SJCRH30 (cell line): Measurements from ENCODE around the gene EPHA4. TPM values are rescaled to one million over a fixed set of nuclear protein-coding genes. Genes with fewer than 3 reads are reported as not detected.

Experiments used
- DNase-seq, 2 experiments: peaks; one replicate each; pipeline ENCODE4 v3.0.0-alpha.2; 2015 to 2020
- H3K27ac ChIP-seq: fragments of 250-450 bp; sonication (Bioruptor Pico); 2 replicates; pipeline ENCODE4 v1.5.1; 2020; ENCODE audit warnings: mild to moderate bottlenecking, moderate library complexity
- H3K27me3 ChIP-seq: fragments of 250-450 bp; sonication (Bioruptor Pico); 2 replicates; pipeline ENCODE4 v1.5.1; 2020; ENCODE audit warnings: mild to moderate bottlenecking, moderate library complexity
- H3K36me3 ChIP-seq: fragments of 250-450 bp; sonication (Bioruptor Pico); 2 replicates; pipeline ENCODE4 v1.5.1; 2020; ENCODE audit warnings: mild to moderate bottlenecking, moderate library complexity
- H3K4me1 ChIP-seq: fragments of 250-450 bp; sonication (Bioruptor Pico); 2 replicates; pipeline ENCODE4 v1.5.1; 2020; ENCODE audit warnings: mild to moderate bottlenecking, moderate library complexity
- H3K4me3 ChIP-seq: fragments of 250-450 bp; sonication (Bioruptor Pico); 2 replicates; pipeline ENCODE4 v1.5.1; 2020; ENCODE audit warnings: mild to moderate bottlenecking, moderate library complexity
- H3K9me3 ChIP-seq: fragments of 250-450 bp; sonication (Bioruptor Pico); replicated peaks from 2 replicates; pipeline ENCODE4 v1.5.1; 2020; ENCODE audit warnings: mild to moderate bottlenecking, moderate library complexity
- total RNA-seq: library from RNA; depleted of rRNA; stranded (reverse); fragments of >200 nt; shearing (Covaris generic); gene quantifications from 2 replicates; pipeline ENCODE4 v1.2.3, GENCODE V29; 2014

EPHA4 gene
- total RNA-seq, 1 experiment from 2014 or later: 4.2 TPM

DNA sequence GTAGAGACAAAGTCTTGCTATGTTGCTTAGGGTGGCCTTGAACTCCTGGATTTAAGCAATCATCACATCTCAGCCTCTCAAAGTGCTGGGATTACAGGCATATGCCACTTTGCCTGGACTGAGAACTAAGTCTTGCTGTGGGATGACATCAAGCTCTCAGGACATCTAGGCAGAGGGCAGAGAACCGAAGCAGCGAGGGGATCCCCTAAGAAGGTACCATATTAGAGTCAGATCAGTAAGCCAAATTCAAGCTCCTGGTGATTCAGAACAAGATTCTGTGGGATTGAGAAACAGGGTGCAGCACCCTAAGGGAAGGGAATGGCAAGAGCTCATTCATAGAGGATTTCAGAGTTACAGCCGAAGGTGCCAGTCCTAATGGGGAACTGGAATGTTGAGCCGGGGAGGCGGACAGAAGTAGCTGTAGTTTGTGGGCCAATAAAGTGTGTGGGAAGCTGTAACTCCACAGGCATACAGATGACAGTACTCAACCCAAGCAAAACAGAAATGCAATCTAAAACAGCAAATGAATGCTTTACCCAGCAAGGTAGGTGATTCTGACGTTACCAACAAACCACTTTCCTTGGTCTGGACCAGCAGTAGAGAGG, 30.9 kb downstream of the EPHA4 start:
- Histone ChIP-seq H3K9me3 (no peaks in the 10 kb centered on the region), H3K27me3 (no peaks in the 10 kb centered on the region), H3K4me1 (no peaks in the 10 kb centered on the region), H3K27ac (no peak overlapping the region), H3K36me3 (no peaks in the 10 kb centered on the region), H3K4me3 (no peak overlapping the region)
- no peak for DNase-seq

DNA sequence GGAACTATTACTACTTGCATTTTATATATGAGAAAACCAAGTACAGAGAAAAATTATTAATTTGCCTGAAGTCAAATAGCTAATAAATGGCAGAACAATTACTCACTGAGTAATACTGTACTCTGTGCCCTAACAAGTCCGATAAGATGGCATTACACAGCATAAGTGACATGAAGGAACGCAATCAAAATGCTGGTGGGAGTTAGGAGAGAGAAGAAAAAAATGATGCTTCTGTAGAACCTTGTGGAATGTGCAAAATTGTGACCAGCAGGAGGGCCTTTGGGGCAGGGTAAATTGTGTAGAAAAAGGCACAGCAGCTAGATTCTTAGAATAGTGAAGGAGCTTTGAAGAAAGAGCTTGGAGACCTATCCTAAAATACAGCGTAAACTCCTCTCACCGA, 32.9 kb downstream of the EPHA4 start:
- no peak for DNase-seq

DNA sequence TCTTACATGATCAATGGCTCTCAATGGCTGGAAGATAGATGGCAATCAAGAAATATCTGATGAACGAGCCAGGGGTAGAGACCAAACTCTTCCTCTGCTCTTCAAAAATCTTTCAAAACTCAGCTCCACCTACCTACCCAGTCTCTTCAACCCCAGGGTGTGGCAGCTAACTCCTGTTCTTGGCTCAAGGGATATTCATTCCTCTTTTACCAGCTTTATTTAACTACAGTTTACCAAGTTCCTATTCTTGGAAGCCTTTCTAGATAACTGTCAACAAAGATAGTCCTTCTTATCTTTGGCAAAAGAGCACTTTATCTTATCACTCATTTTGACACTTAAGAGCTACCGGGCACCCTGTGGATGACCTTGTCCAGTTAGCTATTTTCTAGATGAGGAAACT, 36.3 kb downstream of the EPHA4 start:
- Histone ChIP-seq H3K9me3 (no peaks in the 10 kb centered on the region), H3K4me3 (no peak overlapping the region), H3K27ac (no peak overlapping the region), H3K4me1 (peaks cover under 1% of the 10 kb centered on the region; the same call in 1 of the 2 replicates), H3K27me3 (no peaks in the 10 kb centered on the region), H3K36me3 (no peaks in the 10 kb centered on the region)
- no peak for DNase-seq

More for the DNA sequence above, 32.9 kb downstream of the EPHA4 start:
- no peaks in the 10 kb centered on the region for H3K9me3 ChIP-seq
- H3K27ac ChIP-seq: no peak overlapping the region
- H3K4me3 ChIP-seq: no peak overlapping the region
- no peaks in the 10 kb centered on the region for H3K4me1 ChIP-seq
- no peaks in the 10 kb centered on the region for H3K27me3 ChIP-seq
- H3K36me3 ChIP-seq: no peaks in the 10 kb centered on the region

- no peak overlapping the region for H3K27ac ChIP-seq
- no peak overlapping the region for H3K4me3 ChIP-seq
- DNase-seq: no peak
- no peaks in the 10 kb centered on the region for H3K27me3 ChIP-seq
- no peaks in the 10 kb centered on the region for H3K9me3 ChIP-seq
- no peaks in the 10 kb centered on the region for H3K36me3 ChIP-seq
- H3K4me1 ChIP-seq: peaks cover 8% of the 10 kb centered on the region; the same call in 1 of the 2 replicates
Measured at GRCh38 chr2:221533299-221533698, 38.8 kb downstream of the EPHA4 start.

DNA sequence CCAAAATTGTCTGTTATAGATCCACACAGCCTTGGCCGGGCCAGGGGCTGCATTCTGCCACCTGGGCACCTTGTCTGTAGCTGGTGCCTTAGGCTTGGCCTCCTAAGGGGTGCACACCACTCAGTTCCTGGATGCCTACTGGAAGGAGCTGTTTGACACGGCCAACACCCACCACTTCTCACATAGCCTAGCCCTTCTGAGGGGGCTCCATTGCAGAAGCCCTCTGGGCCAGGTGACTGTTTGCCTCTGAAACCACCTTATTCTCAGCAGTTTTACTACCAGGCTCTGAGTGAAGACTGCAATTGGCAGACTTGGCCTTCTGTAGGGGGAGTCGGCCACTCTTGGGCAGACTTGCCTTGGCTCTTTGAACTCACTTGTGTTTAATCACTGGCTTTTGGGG, 39.5 kb downstream of the EPHA4 start:
- H3K9me3 ChIP-seq: no peaks in the 10 kb centered on the region
- H3K36me3 ChIP-seq: no peaks in the 10 kb centered on the region
- H3K4me3 ChIP-seq: no peak overlapping the region
- no peaks in the 10 kb centered on the region for H3K27me3 ChIP-seq
- H3K4me1 ChIP-seq: peaks cover 8% of the 10 kb centered on the region; the same call in 1 of the 2 replicates
- no peak overlapping the region for H3K27ac ChIP-seq
- DNase-seq: no peak

- no peak for DNase-seq
- H3K9me3 ChIP-seq: no peaks in the 10 kb centered on the region
- H3K36me3 ChIP-seq: no peaks in the 10 kb centered on the region
- H3K27ac ChIP-seq: no peak overlapping the region; the same call in 1 of the 2 replicates
- H3K27me3 ChIP-seq: no peaks in the 10 kb centered on the region
- H3K4me1 ChIP-seq: peaks cover 8% of the 10 kb centered on the region; the same call in 1 of the 2 replicates
- H3K4me3 ChIP-seq: no peak overlapping the region
Measured at GRCh38 chr2:221530653-221531037, 41.5 kb downstream of the EPHA4 start.

- no peak overlapping the region; the same call in 1 of the 2 replicates for H3K27ac ChIP-seq
- H3K27me3 ChIP-seq: no peaks in the 10 kb centered on the region
- peak in 1 of 2 experiments; percentile 30 for DNase-seq
- H3K4me1 ChIP-seq: peaks cover 8% of the 10 kb centered on the region; the same call in 1 of the 2 replicates
- H3K4me3 ChIP-seq: peak overlapping the region; percentile 10; the same call in 1 of the 2 replicates
- H3K9me3 ChIP-seq: no peaks in the 10 kb centered on the region
- H3K36me3 ChIP-seq: no peaks in the 10 kb centered on the region
Measured at GRCh38 chr2:221529943-221530652, 42.0 kb downstream of the EPHA4 start.

DNA sequence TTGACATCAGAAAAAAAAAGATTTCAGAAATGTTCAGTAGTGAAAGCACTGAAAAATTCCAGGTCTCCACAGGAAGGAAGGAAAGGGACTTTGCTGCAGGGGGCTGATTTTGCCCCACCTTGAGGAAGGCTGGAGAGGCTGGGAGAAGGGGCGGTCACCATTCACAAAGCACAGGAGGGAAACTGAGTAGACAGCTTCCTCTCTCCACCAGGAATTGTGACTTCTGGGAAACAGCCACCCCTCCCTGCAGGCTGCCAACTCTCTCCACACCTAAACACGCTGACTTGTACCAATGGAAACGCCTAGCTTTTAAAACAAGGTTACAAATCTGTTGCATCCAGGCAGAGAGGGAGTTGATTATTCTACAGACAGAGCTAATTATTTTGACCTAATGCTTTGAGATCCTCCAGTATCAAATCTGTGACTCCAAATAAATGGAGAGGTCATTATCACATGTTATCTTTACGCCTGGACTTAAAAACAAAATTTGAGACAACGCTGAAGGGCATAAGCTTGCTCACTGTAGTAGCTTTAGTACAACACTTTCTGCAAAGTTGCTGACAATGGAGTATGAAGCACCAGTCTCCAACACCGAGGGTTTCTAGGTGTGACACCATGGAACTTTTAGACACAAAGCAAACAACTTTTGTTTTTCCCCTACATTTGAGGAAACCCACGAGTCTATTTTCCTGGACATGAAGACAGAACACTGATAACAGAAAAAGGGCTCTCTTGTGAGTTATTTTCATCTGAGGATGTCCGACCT, 42.7 kb downstream of the EPHA4 start:
- no peaks in the 10 kb centered on the region for H3K36me3 ChIP-seq
- H3K27ac ChIP-seq: no peak overlapping the region; the same call in 1 of the 2 replicates
- H3K4me3 ChIP-seq: peak overlapping the region; percentile 10; the same call in 1 of the 2 replicates
- DNase-seq: no peak
- H3K4me1 ChIP-seq: peaks cover 8% of the 10 kb centered on the region; the same call in 1 of the 2 replicates
- H3K9me3 ChIP-seq: no peaks in the 10 kb centered on the region
- H3K27me3 ChIP-seq: no peaks in the 10 kb centered on the region

DNA sequence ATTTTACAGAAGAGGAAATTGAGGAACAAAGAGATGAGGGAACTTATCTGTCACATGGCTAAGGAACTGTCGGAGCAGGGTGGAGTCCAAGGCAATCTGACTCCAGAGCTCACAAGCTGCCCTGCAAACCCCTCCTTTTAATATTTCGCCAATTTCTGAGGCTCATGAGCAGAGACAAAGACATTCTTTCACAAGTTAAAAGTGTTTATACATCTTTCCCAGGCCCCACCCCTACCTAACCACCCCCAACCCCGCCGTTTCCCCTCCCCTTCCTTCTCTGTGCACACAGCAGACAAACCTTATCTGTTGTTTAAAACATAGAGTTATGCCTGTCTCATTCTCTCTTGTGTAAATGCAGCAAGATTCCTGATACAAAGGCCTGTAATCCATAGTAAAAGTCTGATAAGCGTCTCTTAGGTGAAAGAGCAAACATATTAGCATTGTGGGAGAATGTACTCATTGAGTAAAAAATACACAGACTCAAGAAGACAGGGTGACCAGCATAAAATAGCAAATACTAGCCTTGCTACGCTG, 44.3 kb downstream of the EPHA4 start:
- no peak for DNase-seq
- H3K27ac ChIP-seq: no peak overlapping the region
- H3K9me3 ChIP-seq: no peaks in the 10 kb centered on the region
- H3K27me3 ChIP-seq: no peaks in the 10 kb centered on the region
- no peak overlapping the region for H3K4me3 ChIP-seq
- peaks cover 8% of the 10 kb centered on the region; the same call in 1 of the 2 replicates for H3K4me1 ChIP-seq
- no peaks in the 10 kb centered on the region for H3K36me3 ChIP-seq

DNA sequence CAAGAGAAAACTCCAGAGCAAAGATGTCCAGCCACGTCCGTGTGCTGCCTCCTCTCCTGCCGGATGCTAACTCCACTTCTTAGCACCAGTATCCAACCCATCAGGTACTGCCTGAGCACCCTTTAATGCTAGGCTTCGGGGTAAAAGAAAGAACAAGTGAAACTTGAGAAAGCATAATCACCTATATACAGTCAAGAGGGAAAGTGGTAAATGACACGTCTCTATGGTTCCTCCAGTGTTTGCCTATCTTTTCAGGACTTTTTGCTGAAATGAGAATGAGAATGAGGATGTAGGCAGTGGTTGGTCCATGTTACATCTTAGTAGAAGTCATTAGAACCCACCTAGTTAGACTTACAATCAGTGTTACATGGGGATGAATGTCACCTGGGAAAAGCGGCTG, 47.9 kb downstream of the EPHA4 start:
- DNase-seq: no peak
- 0 out of 2 replicates have a peak, but pooled peaks cover 1% of the 10 kb centered on the region for H3K4me1 ChIP-seq
- no peaks in the 10 kb centered on the region for H3K9me3 ChIP-seq

GRCh38 chr2:221521233-221521845, 50.8 kb downstream of the EPHA4 start:
- Histone ChIP-seq H3K9me3 (no peaks in the 10 kb centered on the region), H3K27me3 (no peaks in the 10 kb centered on the region), H3K36me3 (no peaks in the 10 kb centered on the region), H3K27ac (no peak overlapping the region), H3K4me1 (peaks cover 8% of the 10 kb centered on the region), H3K4me3 (no peak overlapping the region)
- no peak for DNase-seq

More for the DNA sequence above, 47.9 kb downstream of the EPHA4 start:
- Histone ChIP-seq H3K27ac (no peak overlapping the region), H3K4me3 (no peak overlapping the region), H3K36me3 (no peaks in the 10 kb centered on the region), H3K27me3 (no peaks in the 10 kb centered on the region)

DNA sequence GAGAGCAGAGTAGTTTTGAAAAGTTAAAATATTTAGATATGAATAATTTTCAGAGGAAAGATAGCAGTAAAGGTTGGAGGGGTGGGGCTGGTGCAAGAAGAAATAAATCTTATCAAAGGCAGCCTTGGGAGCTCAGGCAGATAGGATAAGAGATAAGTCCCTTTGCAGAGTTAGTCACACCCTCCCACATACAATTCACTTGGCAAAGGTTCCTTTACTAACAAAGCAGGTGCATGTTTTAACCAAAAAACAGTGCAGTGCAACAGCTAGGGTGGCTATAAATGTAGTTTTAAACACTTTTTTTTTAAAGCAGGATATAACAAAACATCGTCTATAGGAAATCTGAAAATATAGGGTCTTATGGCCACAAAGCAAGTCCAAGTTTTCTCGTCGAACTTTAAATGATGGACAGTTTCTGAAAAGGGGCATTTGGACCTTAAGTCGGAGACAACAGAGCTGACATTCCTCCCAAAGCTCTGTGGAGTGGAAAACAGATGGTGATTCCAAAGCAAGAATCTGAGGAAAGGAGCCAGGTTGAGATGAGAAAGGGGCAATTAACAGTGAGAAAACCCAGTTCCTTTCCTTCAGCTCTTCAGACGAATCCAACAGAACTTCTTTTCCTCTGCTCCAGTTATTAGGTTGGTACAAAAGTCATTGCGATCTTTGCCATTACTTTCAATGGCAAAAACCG, 53.0 kb downstream of the EPHA4 start:
- no peaks in the 10 kb centered on the region for H3K27me3 ChIP-seq
- H3K4me3 ChIP-seq: no peak overlapping the region
- H3K36me3 ChIP-seq: no peaks in the 10 kb centered on the region
- no peak for DNase-seq
- no peaks in the 10 kb centered on the region for H3K9me3 ChIP-seq
- peaks cover 8% of the 10 kb centered on the region for H3K4me1 ChIP-seq
- peak overlapping the region; percentile 8; the same call in 1 of the 2 replicates for H3K27ac ChIP-seq

DNA sequence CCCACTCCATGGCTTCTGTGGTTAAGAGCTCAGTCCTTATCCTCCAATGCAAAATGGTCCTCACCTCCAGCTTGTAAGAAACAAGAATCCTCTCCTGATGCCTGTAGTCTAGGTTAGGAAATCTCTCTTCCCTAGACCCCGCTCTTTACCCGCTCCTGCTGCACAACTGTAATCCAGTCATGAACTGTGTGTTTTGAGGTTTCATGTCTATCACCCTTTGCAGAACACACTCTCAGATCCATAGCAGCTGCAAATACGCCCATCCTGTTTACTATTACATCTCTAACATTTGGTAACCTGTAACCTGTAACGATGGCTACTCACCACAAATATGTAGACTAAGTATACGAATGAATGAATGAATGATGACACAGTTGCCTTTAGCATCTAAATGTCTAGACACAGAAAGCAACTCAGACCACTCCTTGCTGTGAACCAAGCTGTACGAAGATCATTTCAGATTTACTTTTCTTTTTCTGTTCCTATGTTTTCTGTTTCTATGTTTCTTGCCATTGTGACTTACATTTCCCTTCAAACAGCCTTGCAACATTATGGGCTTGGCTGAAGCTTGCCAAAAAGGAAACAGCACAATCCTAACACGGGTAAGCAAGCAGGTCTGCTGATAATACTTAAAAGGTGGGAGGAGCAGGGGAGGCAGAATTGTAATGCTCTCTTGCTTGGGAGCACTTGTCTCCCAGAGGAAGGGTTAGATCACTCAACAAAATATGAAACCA, 53.7 kb downstream of the EPHA4 start:
- peak overlapping the region; percentile 39 for H3K27ac ChIP-seq

More for the DNA sequence above, 53.7 kb downstream of the EPHA4 start:
- Histone ChIP-seq H3K36me3 (no peaks in the 10 kb centered on the region), H3K4me3 (no peak overlapping the region), H3K27me3 (no peaks in the 10 kb centered on the region), H3K9me3 (no peaks in the 10 kb centered on the region), H3K4me1 (peaks cover 8% of the 10 kb centered on the region)
- DNase-seq: no peak
